HG03469 (cell line): ENCODE results near the gene C1orf50.
"Not testable (repeated sequence)": the region's sequence is repeated elsewhere in the genome, so short reads cannot be mapped to it uniquely, and the experiment has no call there.

Experiments used
- ATAC-seq: cut with Tn5 transposase; IDR thresholded peaks from one replicate; pipeline ENCODE4 v1.9.1; 2021; ENCODE audit warnings: mild to moderate bottlenecking, moderate library complexity, moderate number of reproducible peaks; ENCODE audit not compliant: unreplicated experiment

C1orf50 gene

GRCh38 chr1:42766741-42767509 lies at the start of gene C1orf50, which contains the start of gene P3H1:
TSS of gene C1orf50 (plus strand) at chr1:42767249. CDS start at chr1:42767312, 63 bp downstream.
TSS of gene P3H1 (minus strand) at chr1:42767028. CDS start at chr1:42766971, 57 bp downstream.
- peak; percentile 81 for ATAC-seq

GRCh38 chr1:42720868-42721267 lies 46.2 kb upstream of the C1orf50 start:
- no peak for ATAC-seq

GRCh38 chr1:42721926-42722325 lies 45.1 kb upstream of the C1orf50 start:
- no peak for ATAC-seq

DNA sequence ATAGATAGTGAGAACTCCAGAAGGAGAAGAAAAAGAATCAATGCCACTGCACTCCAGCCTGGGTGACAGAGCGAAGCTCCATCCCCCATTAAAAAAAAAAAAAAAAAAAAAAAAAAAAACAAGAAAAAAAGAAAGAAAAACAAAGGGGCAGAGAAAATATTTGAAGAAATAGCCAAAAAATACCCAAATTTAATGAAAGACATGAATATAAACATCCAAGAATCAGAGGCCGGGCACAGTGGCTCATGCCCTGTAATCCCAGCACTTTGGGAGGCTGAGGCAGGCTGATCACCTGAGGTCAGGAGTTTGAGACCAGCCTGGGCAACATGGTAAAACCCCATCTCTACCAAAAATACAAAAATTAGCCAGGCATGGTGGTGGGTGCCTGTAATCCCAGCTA lies 44.6 kb upstream of the C1orf50 start:
- ATAC-seq = not testable (repeated sequence)

- ATAC-seq = no peak
Observed at GRCh38 chr1:42723511-42723910, 43.5 kb upstream of the C1orf50 start.

DNA sequence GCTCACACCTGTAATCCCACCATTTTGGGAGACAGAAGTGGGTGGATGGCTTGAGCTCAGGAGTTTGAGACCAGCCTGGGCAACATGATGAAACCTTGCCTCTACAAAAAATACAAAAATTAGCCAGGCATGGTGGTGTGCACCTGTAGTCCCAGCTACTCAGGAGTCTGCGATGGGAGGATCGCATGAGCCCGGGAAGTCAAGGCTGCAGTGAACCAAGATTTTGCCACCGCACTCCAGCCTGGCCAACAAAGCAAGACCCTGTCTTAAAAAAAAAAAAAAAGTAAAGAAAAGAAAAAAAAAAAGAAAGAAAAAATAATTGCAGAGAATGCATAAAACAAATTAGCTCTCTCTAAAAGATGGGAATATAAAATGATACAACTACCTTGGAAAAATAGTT lies 41.2 kb upstream of the C1orf50 start:
- ATAC-seq = not testable (repeated sequence)

DNA sequence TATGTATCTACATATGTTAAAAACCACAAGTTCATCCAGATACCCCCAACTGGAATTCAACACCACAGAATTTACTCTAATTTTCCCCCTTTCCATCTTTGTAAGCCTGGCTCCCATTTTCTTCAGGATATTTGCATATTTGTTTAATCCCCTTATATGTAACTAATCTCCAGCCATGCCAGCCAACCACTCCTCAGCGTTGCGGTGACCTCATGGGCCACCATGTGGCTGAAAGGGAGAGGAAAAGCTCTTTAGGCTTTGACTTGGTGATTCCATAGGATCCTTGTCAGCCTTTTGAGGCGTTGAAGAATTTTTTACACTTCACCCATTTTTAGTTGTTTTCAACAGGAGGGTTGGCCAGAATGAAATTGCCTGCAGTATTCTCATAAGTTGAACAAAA lies 37.0 kb upstream of the C1orf50 start:
- no peak for ATAC-seq

DNA sequence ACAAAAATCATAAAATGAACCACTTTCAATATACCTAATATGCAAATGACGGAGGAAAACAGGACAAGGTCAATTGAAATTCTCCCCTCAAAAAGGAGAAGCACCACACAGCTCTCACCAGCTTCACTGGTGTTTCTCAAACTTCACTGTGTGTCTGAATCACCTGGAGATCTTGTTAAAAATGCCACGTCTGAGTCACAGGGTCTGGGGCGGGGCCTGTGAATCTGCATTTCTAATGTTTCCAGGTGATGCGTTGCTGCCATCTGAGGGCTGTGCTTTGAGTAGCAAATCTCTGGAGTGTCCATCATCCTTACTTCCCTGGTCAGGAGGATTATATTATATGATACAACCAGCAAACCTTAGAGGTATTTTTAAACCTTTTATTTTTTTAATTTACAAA lies 36.1 kb upstream of the C1orf50 start:
- no peak for ATAC-seq

DNA sequence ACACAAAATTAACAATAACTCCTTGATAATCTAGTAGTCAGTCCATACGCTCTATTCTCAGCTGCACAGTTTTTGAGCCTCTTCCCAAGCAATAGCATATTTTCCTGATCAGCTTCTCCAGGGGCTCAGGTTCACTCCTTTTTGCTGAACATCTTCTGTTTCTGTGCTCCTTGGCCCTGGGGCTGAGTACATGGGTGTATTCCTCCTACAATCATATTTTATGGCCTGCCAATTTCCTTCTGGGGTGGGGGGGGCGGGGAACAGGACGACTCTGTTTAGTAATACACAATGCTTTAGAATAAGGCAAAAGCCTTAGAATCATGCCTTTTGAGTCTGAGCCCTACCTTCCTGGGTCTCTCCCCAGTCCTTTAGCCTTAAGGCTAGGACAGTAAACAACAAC lies 35.5 kb upstream of the C1orf50 start:
- no peak for ATAC-seq

- no peak for ATAC-seq
Observed at GRCh38 chr1:42732126-42732680, 34.8 kb upstream of the C1orf50 start.

DNA sequence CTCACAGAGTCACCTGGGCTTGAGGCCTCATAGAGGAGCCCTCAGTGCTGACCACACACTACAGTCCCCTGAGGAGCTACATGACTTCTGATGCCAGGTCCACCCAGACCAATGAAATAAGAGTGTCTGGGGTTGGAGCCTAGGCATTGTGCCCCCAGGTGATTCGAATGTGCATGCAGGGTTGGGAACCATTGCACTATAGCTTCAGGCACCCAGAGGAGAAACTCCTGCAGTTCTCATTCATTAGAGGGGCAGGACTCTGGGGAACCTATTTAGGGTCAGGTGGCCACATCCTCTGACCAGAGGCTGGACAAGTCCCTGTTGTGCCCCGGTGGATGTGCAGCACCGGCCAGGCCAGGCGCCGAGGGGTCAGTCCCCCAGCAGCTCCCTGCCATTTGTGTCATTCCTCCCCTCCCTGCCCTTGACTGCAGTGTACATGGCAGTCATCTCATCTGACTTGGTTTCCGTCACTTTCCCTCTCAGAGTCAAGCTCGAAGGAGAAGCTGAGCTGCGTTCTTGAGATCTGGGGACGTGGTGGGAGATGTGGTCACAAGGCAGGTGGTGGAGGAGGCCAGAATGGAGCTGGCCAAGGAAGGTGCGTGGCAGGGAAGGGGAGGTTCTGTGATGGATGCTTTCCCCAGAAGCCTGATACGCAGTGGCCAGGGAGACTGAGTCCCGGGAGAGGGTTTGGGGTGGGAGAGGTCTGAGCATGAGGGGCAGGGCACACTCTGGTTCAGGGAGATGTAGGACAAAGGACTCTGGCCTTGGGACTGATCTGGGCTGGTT lies 33.4 kb upstream of the C1orf50 start:
- no peak for ATAC-seq

GRCh38 chr1:42734201-42735035 lies 32.6 kb upstream of the C1orf50 start:
- no peak for ATAC-seq

GRCh38 chr1:42735056-42735455 lies 32.0 kb upstream of the C1orf50 start:
- ATAC-seq = no peak

GRCh38 chr1:42735477-42736105 lies 31.5 kb upstream of the C1orf50 start:
- no peak for ATAC-seq

DNA sequence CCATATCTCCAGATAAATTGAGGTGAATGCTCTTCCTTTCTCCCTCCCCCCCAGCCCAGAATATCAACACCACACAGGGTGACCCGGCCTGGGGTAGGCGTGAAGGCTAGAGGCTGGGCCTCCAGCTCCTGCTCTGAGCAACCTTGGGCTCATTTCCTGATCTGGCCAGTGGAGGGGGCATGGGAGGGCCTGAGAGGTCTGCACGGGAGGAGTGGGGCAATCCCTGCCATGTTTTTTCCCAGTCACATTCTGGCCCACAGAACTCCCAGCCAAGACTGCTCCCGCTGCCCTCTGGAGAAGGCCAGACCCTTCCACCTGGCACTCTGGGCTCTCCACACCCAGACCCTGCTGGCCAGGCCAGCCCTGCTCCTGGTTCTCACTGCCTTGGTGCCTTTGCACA lies 30.9 kb upstream of the C1orf50 start:
- no peak for ATAC-seq

GRCh38 chr1:42736571-42737200 lies 30.4 kb upstream of the C1orf50 start:
- no peak for ATAC-seq

DNA sequence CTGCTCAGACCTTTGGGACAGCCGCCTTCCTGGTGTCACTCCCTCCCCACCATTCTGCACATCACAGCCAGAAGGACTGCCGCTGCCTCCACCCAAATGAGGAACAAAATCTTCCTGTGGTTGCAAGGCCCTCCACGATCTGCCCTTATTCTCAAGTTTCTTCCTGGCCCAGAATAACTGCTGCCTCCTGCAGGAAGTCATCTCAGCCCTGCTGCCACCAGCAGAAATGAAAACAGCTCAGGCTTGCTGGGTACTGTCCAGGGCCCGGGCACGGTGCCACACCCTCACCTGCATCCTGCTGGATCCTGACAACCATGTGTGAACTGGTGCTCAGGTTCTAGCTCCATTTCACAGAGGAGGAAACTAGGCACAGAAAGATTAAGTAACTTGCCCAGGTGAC lies 29.8 kb upstream of the C1orf50 start:
- ATAC-seq = no peak

- no peak for ATAC-seq
Observed at GRCh38 chr1:42737986-42738677, 28.9 kb upstream of the C1orf50 start.

DNA sequence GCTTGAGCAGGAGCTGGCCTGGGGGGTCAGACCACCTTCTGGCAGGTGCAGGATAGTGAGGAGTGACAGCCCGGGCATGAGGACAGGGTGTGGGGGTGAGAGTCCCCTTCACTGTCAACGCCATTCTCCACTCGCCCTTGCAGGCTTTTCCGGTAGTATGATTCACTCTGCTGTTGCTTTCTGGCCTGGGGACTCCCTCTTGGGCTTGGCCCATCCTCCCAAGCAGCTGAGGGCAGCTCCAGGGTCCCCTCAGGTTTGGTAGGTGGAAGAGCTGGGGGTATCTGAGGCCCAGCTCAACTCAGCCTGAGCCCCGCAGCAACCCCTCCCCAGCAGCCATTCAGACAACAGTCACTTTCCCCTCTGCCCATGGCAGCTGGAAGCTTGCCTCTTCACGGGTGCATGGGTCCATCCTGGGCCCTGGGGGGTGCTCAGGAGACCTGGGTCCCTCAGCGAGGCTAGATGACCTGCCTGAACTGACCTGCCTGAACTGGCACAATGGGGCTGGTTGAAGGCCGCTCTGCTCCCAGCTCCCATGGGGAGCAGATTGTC lies 28.3 kb upstream of the C1orf50 start:
- no peak for ATAC-seq
